Urinary bladder (tissue), 4 donors: ENCODE results near the gene GABRR3. TPM values are rescaled to one million over a fixed set of nuclear protein-coding genes. Genes with fewer than 3 reads are reported as not detected.

Experiments used
- DNase-seq: peaks from one replicate; pipeline ENCODE4 v3.0.0-alpha.2; 2015; ENCODE audit errors: extremely low spot score
- H3K27ac ChIP-seq: one replicate; pipeline ENCODE4 v1.5.1; 2013; ENCODE audit warnings: low read depth, mild to moderate bottlenecking, moderate library complexity
- H3K36me3 ChIP-seq: one replicate; pipeline ENCODE4 v1.6.1; 2013; ENCODE audit warnings: mild to moderate bottlenecking, moderate library complexity; ENCODE audit not compliant: insufficient read depth
- H3K4me1 ChIP-seq: one replicate; pipeline ENCODE4 v1.6.1; 2013; ENCODE audit warnings: mild to moderate bottlenecking, moderate library complexity; ENCODE audit not compliant: insufficient read depth
- H3K4me3 ChIP-seq: one replicate; pipeline ENCODE4 v1.5.1; 2013; ENCODE audit warnings: low read depth, low read length
- WGBS: extraction: QIAGEN DNeasy Blood & Tissue Kit; methylation state at CpG from one replicate; pipeline ENCODE4 v1.1.7; 2013; 5-methylcytosine and 5-hydroxymethylcytosine counted together
- polyA plus RNA-seq: library from polyadenylated mRNA; stranded (reverse); fragments of 200-250 nt; gene quantifications from one replicate; pipeline ENCODE4 v1.2.3, GENCODE V29; 2013
- total RNA-seq: library from RNA; depleted of rRNA; stranded (reverse); fragments of >200 nt; gene quantifications from one replicate; pipeline ENCODE4 v1.2.3, GENCODE V29; 2014
- donor health status: healthy with polysubstance abuse.
- donor health status: healthy.

The GABRR3 gene
- total RNA-seq (0.11 TPM), polyA plus RNA-seq (0.01 TPM)

DNA sequence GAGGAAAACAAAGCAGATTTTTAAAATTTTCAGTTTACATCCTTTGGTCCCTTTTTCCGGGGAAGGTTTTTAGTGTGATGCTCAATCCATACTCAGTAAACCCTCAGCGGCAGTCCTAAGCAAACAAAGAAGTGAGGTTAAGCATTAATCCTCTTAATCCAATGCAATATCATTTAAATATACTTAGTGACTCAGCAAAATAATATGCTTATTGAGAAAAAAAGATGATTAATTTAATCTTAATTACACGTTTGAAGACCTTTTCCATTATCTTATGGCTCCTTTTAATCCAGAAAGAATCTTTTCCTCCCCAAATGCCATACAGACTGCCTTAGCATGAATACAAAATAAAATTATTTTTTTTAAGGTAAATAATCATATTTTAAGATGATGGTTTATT, at the start of gene GABRR3:
GABRR3 (minus strand) TSS at position 108 of the 400 bp plus-strand sequence. CDS start 328 bp downstream, outside the sequence.
- no peaks in the 10 kb centered on the region for H3K4me1 ChIP-seq
- no peak within 1 kb of the TSS for H3K4me3 ChIP-seq
- no peak for DNase-seq
- H3K27ac ChIP-seq: no peak within 1 kb of the TSS
- 75% methylated on average over 3 of the region's 3 CpGs for WGBS
- no peaks in the 10 kb centered on the region for H3K36me3 ChIP-seq

DNA sequence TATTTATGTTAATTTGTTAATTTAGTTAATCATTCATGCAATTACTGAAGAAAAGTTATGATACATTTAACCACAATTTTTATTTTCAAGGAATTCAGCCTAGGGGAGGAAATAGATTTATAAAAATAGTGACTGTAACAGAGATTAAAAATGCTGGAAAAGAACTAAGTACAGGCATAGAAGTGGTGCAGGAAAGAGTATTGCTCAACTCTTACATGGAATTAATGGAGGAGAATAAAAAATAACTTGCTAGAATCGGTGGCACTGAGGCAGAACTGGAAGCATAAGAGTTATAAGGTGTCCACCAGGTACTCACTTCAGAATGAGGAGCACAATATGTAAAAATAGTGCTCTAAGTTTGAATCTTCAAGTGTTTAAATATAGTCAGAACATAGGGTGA, 38.4 kb upstream of the GABRR3 start:
- H3K27ac ChIP-seq: no peak overlapping the region
- no peak overlapping the region for H3K4me3 ChIP-seq
- H3K4me1 ChIP-seq: no peaks in the 10 kb centered on the region
- 32% methylated on average over 1 of the region's 1 CpG for WGBS
- H3K36me3 ChIP-seq: no peaks in the 10 kb centered on the region
- no peak for DNase-seq

DNA sequence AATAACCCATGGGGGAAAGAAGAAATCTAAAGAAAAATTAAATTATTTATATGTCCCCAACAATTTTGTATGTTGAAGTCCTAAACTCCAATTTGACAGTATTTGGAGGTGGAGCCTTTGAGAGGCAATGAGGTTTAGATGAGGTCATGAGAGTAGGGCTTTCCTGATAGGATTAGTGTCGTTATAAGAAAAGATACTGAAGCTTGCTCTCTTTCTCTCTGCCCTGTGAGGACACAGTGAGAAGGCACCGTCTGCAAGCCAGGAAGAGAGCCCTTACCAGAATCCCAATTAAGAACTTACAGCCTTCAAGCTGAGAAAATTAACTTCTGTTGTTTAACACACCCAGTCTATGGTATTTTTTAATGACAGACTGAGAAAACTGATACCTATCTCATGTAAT, 35.7 kb upstream of the GABRR3 start:
- Histone ChIP-seq H3K4me3 (no peak overlapping the region), H3K4me1 (no peaks in the 10 kb centered on the region), H3K36me3 (no peaks in the 10 kb centered on the region), H3K27ac (no peak overlapping the region)
- 19% methylated on average over 2 of the region's 2 CpGs for WGBS
- DNase-seq: no peak

DNA sequence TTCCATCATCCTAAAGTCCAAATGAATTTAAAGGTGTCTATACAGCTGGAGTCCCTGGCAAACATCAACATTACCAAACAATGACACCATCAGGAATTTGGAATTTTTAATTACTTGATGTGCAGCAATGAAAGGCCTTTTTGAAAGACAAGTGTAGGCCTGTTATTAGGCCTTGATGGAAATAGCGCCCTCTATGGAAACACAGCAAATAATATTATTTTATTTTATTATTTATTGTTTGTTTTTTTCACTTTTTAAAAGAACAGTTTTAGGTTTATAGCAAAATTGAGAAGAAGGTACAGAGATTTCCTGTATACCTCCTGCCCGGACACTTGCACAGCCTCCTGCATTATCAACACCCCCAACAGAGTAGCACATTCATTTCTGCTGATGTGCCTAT, 33.7 kb upstream of the GABRR3 start:
- Histone ChIP-seq H3K4me1 (no peaks in the 10 kb centered on the region), H3K27ac (no peak overlapping the region), H3K4me3 (no peak overlapping the region), H3K36me3 (no peaks in the 10 kb centered on the region)
- 53% methylated on average over 2 of the region's 2 CpGs for WGBS
- no peak for DNase-seq

DNA sequence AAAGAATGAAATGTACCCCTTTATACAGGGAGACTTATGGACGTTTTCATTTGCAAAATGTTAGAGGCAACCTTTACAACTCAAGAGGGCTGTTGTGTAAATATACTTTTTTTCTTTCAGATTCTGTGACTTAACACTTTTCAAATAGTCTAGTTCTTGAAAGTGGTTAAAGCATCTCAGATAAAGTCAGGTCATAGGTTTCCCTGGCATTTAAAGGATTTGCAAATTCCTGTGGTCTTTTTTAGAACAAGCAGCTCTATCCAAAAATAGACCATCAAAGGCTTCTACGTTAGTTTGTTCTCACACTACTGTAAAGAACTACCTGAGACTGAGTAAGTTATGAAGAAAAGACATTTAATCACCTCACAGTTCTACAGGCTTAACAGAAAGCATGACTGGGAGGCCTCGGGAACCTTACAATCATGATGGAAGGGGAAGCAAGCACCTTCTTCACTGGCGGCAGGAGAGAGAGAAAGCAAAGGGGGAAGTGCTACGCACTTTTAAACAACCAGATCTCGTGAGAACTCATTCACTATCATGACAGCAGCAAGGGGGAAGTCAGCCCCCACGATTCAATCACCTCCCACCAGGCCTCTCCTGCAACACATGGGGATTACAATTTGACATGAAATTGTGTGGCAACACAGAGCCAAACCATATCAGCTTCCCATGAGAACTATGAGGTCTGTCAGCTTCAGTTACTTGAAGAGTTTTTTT, 23.3 kb upstream of the GABRR3 start:
- no peak for DNase-seq
- WGBS: 36% methylated on average over 7 of the region's 7 CpGs
- H3K4me3 ChIP-seq: no peak overlapping the region
- H3K36me3 ChIP-seq: no peaks in the 10 kb centered on the region
- no peak overlapping the region for H3K27ac ChIP-seq
- H3K4me1 ChIP-seq: no peaks in the 10 kb centered on the region

DNA sequence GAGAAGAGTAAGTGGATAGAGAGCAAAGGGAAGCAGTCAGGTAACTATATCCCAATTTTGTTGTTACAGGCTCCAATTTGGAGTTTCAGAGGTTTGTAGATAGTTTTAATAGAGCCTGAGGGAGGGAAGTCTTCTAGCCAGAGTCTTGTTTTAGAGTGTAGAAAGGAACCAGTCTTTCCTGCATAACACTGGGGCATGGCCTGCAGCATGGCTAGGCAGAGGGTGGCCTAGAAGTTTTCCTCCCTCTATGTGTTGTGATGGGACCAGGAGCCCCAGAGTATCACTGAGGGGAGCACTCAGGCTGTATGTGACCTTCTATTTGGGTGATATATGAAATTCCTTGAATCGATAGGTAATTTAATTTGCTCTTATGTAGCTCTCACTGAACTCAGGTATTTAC, 22.5 kb upstream of the GABRR3 start:
- no peak for DNase-seq
- Histone ChIP-seq H3K4me1 (no peaks in the 10 kb centered on the region), H3K27ac (no peak overlapping the region), H3K36me3 (no peaks in the 10 kb centered on the region), H3K4me3 (no peak overlapping the region)
- WGBS: 100% methylated on average over 1 of the region's 1 CpG

DNA sequence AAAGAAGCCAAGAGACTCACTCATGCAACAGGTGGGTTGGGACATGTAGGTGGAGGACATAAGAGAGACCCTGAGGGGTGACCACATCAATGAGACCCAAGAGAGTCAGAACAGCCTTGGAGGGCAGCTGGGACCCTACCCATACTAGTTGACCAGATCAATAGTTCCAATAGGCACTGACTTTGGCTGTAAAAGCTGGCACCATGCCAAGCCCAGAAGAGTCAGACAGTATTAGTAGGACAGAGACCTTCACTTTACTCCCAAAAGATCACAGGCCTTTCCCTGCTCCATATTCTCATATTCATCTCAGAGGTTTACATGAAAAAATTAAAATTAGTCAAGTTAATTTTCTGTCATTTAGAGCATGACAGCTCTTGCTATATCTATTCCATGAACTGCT, 20.9 kb upstream of the GABRR3 start:
- Histone ChIP-seq H3K36me3 (no peaks in the 10 kb centered on the region), H3K4me3 (no peak overlapping the region), H3K4me1 (no peaks in the 10 kb centered on the region), H3K27ac (no peak overlapping the region)
- no peak for DNase-seq

DNA sequence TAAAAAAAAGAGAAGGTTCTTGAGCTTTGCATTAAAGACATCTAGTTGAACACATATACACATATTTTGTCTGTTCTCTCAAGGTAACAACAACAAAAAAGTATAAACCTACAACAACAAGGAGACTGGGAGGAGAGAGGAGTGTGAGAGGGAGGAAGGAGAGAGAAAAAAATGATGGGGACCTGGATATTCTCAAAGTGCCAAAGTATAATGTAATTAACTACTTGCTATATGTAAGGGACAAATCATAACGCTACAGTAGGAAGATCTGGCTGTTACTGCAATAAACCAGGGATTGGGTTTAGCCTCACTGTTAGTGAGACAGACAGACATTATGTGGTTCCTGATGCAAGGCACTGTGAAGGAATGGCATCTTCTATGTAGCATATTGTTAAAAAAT, 14.2 kb upstream of the GABRR3 start:
- WGBS: 63% methylated on average over 1 of the region's 1 CpG
- DNase-seq: no peak
- Histone ChIP-seq H3K27ac (no peak overlapping the region), H3K4me3 (no peak overlapping the region), H3K36me3 (no peaks in the 10 kb centered on the region), H3K4me1 (no peaks in the 10 kb centered on the region)

DNA sequence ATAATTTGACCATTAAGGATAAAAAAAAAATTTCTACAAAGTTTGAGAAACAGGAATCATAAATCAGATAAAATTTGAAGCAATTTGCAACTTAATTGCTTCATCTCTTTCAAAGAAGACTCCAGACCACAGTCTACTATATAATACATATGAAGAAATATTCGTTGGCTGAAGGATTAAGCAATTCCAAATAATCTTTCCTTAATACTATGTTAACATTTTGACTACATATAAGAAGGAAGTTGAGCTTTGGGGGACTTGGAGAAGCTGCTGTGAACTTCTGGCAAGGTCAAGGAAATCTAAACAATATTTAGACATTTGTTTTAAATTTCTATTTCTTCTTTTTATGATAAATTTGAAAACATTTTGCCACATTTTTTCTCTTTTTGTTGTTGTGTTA, 13.5 kb upstream of the GABRR3 start:
- Histone ChIP-seq H3K4me3 (no peak overlapping the region), H3K4me1 (no peaks in the 10 kb centered on the region), H3K27ac (no peak overlapping the region), H3K36me3 (no peaks in the 10 kb centered on the region)
- DNase-seq: no peak
- WGBS: 23% methylated on average over 1 of the region's 1 CpG

DNA sequence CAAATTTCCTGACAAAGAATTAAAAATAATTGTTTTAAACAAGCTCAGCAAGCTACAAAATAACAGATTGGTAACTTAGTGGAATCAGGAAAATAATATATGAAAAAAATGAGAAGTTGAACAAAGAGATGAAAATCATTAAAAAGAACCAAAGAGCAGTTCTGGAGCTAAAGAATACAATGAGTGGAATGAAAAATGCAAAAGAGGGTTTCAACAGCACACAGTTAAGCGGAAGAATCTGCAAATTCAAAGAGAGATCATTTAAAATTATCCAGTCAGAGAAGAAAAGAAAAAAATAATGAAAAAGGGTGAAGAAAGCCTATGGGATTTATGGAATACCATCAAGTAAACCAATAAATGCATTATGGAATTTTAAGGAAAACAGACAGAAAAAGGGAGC, 6.2 kb upstream of the GABRR3 start:
- 96% methylated on average over 1 of the region's 1 CpG for WGBS
- H3K4me3 ChIP-seq: no peak overlapping the region
- no peaks in the 10 kb centered on the region for H3K4me1 ChIP-seq
- H3K36me3 ChIP-seq: no peaks in the 10 kb centered on the region
- DNase-seq: no peak
- no peak overlapping the region for H3K27ac ChIP-seq

DNA sequence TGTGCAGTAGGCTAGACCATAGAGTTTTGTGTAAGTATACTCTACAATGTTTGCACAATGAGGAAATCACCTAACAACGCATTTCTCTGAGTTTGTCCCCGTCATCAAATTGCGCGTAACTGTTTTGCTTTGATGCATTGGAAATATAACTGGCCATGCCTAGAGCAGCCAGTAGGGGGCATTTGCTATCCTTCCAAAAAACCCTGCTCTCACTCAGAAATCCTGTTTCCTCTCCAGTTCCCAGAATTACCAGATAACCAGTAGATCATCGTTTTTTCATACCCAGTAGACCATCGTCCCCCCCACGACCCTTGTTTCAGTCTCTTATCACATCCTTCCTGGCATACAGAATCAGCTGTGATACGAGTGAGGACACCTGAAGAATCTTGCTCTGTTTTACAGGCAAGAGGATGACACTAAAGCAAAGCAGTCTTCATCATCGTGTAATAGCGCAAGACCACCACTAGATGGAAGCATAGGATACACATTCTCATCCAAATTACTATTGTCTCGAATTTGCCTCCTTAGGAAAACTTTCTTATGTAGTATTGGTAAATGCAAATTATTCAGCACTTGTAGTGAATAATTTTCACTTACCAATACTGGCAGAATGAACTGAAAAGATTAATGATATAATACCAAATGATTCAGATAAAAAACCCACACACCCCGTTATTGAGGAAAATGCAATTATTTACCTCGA, 4.4 kb upstream of the GABRR3 start:
- WGBS: 15% methylated on average over 13 of the region's 13 CpGs
- Histone ChIP-seq H3K36me3 (no peaks in the 10 kb centered on the region), H3K4me3 (no peak overlapping the region), H3K27ac (peak overlapping the region; percentile 60), H3K4me1 (no peaks in the 10 kb centered on the region)
- peak; percentile 88 for DNase-seq

DNA sequence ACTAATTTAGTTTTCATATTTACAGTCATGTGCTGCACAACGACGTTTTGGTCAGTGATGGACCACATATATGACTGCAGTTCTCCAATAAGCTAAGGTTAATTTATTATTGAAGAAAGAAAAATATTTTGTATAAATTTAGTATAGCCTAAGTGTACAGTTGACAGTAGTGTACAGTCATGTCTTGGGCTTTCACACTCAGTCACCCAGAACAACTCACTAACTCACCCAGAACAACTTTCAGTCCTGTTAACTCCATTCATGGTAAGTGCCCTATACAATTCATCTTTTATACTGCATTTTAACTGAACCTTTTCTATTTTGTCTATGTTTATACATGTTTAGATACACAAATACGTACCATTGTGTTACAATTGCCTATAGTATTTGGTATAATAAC, 3.8 kb upstream of the GABRR3 start:
- no peaks in the 10 kb centered on the region for H3K36me3 ChIP-seq
- H3K4me1 ChIP-seq: no peaks in the 10 kb centered on the region
- no peak for DNase-seq
- no peak overlapping the region for H3K4me3 ChIP-seq
- H3K27ac ChIP-seq: no peak overlapping the region
- 67% methylated on average over 3 of the region's 3 CpGs for WGBS

DNA sequence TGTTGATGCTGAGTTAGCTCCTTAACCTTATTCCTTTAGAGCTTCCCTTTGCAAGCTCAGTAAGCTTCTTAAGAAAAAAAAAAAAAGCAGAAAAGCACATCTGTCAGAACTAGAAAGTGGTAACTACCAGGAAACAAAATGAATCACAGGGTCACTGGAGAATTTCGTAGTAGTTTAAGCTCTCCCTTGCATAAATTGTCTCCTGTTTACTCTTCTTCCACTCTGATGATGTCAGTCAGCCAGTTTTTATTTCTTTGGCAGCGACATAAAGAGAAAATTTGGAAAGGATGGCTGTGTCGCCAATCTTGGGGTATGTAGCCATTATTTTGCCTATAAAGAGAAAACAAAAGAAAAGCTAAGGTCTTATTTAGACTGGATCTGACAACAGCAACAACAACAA, 3.2 kb upstream of the GABRR3 start:
- DNase-seq: no peak
- Histone ChIP-seq H3K4me1 (no peaks in the 10 kb centered on the region), H3K4me3 (no peak overlapping the region), H3K27ac (no peak overlapping the region), H3K36me3 (no peaks in the 10 kb centered on the region)
- WGBS: 51% methylated on average over 3 of the region's 3 CpGs

DNA sequence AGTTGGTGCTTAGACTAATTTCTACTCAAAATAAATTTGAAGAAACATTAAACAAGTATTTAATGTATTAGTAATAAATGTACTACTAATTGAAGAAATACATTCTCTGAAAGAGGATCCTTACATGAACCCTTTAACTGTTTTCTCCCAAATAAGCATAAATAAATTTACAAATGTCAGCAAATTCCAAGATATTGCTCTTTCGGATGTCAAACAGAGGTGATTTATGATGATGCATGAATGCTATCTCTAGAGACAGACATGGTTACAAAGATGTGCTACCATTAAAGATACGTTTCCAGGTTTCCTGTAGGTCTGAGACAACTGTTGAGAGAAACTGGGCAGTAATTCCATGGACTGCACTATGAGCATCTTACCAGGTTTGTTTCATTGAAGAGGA, 629 bp downstream of the GABRR3 start:
- Histone ChIP-seq H3K27ac (no peak overlapping the region), H3K4me3 (no peak overlapping the region), H3K4me1 (no peaks in the 10 kb centered on the region), H3K36me3 (no peaks in the 10 kb centered on the region)
- DNase-seq: no peak
- 67% methylated on average over 2 of the region's 2 CpGs for WGBS
